ENCODE measurements around the gene CCDC78. TPM values are rescaled to one million over a fixed set of nuclear protein-coding genes. Genes with fewer than 3 reads are reported as not detected.
A peak's percentile ranks its signal among the peaks of the same experiment; 100 is the strongest.

Gene CCDC78
- polyA plus RNA-seq, 1 donor from 2014 or later = 0.74 TPM

DNA sequence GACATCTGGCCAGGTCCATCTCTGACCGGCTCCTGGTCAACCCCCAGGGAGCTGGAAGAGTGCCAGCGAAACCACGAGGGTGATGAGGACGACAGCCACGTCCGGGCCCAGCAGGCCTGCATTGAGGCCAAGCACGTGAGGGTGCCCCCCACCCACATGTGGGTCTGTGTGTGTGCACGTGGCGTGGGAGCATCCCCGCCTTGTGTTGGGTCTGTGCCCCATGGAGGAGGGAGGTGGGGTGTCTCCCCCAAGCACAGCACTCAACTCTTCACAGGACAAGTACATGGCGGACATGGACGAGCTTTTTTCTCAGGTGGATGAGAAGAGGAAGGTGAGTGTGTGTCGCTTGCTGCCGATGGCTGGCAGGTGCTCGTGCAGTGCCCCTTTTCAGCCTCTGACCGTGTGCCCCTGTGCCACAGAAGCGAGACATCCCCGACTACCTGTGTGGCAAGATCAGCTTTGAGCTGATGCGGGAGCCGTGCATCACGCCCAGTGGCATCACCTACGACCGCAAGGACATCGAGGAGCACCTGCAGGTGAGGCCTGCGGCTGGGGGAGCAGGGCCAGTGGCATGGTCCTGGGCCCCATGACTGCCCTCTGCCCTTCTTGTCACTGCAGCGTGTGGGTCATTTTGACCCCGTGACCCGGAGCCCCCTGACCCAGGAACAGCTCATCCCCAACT is 44.4 kb downstream of the CCDC78 start:
- Mint-ChIP-seq H3K27ac (peak overlapping the region in 2 of 3 donors; percentile 63 to 92), H3K4me1 (peaks cover 3 to 14% (median 10%) of the 10 kb centered on the region in 3 donors), H3K27me3 (peaks cover under 1% of the 10 kb centered on the region), H3K36me3 (no peaks in the 10 kb centered on the region), H3K9me3 (no peaks in the 10 kb centered on the region), H3K4me3 (peak overlapping the region; percentile 5 to 92 (median 84))

DNA sequence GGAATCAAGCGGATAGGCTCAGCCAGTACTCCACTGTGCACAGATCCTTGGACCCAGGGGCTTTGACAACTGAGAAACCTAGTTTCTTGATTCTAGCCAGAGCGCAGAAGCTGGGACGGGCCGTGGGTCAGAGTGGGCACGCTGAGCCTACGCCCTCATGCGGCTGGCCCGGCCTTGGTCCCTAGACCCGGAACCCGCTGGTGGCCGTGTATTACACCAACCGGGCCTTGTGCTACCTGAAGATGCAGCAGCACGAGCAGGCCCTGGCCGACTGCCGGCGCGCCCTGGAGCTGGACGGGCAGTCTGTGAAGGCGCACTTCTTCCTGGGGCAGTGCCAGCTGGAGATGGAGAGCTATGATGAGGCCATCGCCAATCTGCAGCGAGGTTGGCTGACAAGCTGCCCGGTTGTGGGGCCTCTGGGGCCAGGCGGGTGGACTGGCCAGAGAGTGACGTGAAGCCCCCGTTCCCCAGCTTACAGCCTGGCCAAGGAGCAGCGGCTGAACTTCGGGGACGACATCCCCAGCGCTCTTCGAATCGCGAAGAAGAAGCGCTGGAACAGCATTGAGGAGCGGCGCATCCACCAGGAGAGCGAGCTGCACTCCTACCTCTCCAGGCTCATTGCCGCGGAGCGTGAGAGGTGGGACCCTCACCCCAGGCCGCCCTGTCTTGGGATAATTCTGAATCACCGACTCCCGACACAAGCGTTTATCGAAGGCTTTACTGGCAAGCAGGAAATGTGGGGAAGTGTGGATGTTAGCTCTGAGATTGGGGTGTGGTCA is 45.1 kb downstream of the CCDC78 start:
- Mint-ChIP-seq H3K9me3 (no peaks in the 10 kb centered on the region), H3K36me3 (no peaks in the 10 kb centered on the region), H3K27ac (peak overlapping the region in 1 of 3 donors; percentile 92), H3K4me1 (peaks cover 3 to 17% (median 13%) of the 10 kb centered on the region in 3 donors), H3K4me3 (peak overlapping the region; percentile 39 to 92 (median 84)), H3K27me3 (peaks cover 2% of the 10 kb centered on the region)

DNA sequence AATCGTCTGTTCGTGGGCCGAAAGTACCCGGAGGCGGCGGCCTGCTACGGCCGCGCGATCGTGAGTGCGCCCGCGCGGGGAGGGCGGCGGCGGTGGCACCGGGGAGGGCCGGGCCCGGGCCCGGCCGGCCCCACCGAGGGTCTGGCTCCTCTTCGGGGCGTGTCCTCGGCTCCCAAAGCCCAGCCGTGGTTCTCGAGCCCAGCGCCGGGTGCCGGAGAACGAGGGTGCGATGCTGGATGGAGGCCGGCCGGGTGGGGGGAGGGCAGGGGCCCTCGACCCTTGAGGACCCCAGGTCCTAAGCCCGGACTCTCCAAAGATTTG is 45.7 kb downstream of the CCDC78 start:
- Mint-ChIP-seq H3K9me3 (no peaks in the 10 kb centered on the region), H3K27me3 (peaks cover 2% of the 10 kb centered on the region), H3K4me3 (peak overlapping the region; percentile 51 to 92 (median 84)), H3K4me1 (peaks cover 3 to 17% (median 13%) of the 10 kb centered on the region in 3 donors), H3K36me3 (no peaks in the 10 kb centered on the region), H3K27ac (peak overlapping the region in 2 of 3 donors; percentile 31 to 92)

DNA sequence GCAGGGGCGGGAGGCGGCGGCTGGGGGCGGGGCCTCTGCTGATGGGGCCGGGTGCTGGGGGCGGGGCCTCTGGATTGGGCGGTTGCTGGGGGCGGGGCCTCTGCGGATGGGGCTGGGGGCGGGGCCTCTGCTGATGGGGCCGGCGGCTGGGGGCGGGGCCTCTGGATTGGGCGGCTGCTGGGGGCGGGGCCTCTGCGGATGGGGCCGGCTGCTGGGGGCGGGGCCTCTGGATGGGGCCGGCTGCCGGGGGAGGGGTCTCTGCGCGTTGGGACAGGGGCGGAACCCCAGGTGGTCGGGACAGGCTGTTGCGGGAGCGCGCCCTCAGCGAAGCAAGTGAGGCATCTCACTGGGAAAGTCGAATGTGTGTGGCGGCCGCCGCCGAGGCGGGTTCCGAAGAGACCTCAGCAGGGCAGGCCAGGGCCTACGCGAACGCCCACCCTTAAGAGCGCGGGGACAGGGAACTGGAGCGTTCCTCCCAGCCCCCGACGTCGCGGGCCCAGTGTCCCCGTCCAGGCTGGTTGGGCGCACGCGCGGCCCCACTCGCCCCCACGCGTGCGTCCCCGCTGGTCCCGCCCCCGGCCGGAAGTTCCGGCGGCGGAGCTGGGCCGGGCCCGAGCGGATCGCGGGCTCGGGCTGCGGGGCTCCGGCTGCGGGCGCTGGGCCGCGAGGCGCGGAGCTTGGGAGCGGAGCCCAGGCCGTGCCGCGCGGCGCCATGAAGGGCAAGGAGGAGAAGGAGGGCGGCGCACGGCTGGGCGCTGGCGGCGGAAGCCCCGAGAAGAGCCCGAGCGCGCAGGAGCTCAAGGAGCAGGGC is 46.2 kb downstream of the CCDC78 start, which contains the start of gene STUB1:
Gene STUB1 (plus strand): TSS at position 597 of the 811 bp plus-strand sequence. CDS start 116 bp downstream, at position 713.
- peaks cover 5% of the 10 kb centered on the region for H3K27me3 Mint-ChIP-seq
- H3K9me3 Mint-ChIP-seq = no peaks in the 10 kb centered on the region
- peaks cover 3 to 17% (median 13%) of the 10 kb centered on the region in 3 donors for H3K4me1 Mint-ChIP-seq
- H3K27ac Mint-ChIP-seq = peak within 1 kb of the TSS; percentile 80 to 95 (median 91)
- peak within 1 kb of the TSS; percentile 81 to 93 (median 90) for H3K4me3 Mint-ChIP-seq
- H3K36me3 Mint-ChIP-seq = no peaks in the 10 kb centered on the region

DNA sequence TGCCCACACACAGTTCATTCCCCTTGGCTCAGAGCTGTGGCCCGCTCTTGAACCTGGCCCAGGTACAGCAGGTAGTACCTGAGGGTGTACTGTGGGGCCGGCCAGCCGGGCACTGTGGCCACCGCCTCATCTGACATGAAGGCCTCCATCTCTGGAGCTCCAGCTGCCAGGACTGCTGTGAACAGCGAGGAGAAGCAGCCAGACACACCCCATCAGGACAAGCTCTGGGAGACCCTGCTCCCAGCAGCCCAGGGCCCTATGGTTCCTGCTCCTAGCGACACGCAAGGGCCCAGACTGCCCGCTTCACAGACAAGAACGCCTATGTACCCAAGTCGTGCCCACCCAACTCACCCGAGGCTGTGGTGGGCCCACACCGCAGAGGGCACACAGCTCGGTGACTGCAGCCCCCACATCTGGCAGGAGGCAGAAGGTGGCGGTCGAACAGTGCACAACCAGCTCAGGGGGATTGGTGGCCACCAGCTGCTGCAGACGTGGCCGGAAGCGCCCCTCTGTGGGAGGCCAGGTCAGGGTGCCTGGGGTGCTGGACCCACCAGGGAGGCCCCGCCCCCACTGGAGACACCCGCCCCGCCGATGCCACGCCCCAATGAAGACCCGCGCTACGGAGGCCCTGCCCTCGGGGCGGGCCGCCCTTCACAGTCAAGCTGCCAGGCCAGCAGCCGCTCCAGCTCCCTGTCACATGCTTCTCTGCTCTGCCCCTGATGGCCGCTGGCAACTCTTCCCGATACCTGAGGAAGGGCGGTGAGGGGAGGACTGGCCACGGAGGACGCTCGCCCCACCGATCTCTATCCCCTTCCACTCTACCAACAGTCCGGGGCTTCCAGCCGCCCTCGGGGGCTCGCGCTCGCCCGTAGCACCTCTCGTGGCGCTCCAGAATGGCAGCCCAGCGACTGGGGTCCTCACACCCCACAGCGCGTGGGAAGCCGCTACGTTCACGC is 47.1 kb downstream of the CCDC78 start:
- Mint-ChIP-seq H3K4me1 (peaks cover 3 to 17% (median 13%) of the 10 kb centered on the region in 3 donors), H3K9me3 (no peaks in the 10 kb centered on the region), H3K36me3 (no peaks in the 10 kb centered on the region), H3K27ac (peak overlapping the region in 2 of 3 donors; percentile 80 to 95), H3K4me3 (peak overlapping the region; percentile 76 to 91 (median 88)), H3K27me3 (peaks cover 5% of the 10 kb centered on the region)

DNA sequence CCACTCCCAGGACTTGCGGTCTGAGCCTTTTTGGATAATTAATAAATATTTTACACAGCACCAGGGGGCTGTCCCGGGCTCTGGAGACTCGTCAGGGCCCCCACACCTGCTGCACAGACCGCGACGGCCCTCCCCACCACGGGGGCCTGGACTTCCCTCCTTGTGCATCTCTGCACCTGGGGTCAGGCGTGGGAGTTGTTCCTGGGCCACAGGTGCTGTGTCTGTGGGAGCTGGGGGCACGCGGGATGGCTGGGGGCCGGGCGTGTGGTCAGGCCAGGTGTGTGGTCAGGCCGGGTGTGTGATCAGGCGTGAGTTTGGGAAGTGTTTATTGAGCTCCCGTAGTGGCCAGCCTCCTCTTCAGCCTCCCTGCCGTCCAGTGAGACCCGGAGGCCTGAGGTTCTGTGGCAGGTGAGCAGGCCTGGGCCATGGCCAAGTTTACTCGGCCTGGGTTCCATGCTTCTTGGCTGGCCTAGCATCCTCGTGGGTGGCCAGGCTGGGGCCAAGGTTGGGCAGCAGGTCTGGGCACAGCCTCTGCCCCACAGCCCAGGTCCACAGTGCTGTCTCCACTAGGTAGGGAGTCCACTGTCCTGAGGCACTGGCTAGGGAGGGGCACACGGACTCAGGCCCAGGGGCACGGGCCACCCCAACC is 47.9 kb downstream of the CCDC78 start:
- Mint-ChIP-seq H3K9me3 (no peaks in the 10 kb centered on the region), H3K4me3 (peak overlapping the region in 2 of 4 donors; percentile 87 to 89), H3K27me3 (peaks cover 5% of the 10 kb centered on the region), H3K36me3 (no peaks in the 10 kb centered on the region), H3K27ac (peak overlapping the region in 1 of 3 donors; percentile 95), H3K4me1 (peaks cover 3 to 17% (median 13%) of the 10 kb centered on the region in 3 donors)

DNA sequence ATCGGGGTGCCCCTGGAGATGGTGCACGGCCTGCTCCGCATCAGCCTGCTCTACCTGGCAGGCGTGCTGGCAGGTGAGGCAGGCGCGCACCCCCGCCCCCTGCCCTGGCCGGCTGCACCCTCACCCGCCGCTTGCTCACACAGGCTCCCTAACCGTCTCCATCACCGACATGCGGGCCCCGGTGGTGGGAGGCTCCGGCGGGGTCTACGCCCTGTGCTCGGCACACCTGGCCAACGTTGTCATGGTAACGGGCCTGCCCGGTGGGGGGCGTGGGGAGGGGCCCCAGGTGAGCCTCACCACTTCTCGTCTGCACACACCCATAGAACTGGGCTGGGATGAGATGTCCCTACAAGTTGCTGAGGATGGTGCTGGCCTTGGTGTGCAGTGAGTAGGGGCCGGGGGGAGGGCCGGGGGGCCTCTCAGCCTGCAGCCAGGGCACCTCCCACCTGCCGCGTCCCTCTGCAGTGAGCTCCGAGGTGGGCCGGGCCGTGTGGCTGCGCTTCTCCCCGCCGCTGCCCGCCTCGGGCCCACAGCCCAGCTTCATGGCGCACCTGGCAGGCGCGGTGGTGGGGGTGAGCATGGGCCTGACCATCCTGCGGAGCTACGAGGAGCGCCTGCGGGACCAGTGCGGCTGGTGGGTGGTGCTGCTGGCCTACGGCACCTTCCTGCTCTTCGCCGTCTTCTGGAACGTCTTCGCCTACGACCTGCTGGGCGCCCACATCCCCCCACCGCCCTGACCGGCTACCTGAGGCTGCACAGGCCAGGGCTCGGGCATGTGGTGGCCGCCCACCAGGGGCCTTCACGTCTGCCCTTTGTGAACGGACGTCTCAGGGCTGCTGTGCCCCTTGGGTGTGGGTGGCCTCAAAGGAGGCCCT is 48.7 kb downstream of the CCDC78 start:
- H3K27ac Mint-ChIP-seq = peak overlapping the region in 2 of 3 donors; percentile 59 to 71
- H3K4me1 Mint-ChIP-seq = peaks cover 3 to 16% (median 13%) of the 10 kb centered on the region in 3 donors
- no peaks in the 10 kb centered on the region for H3K9me3 Mint-ChIP-seq
- H3K27me3 Mint-ChIP-seq = peaks cover 5% of the 10 kb centered on the region
- no peaks in the 10 kb centered on the region for H3K36me3 Mint-ChIP-seq
- peak overlapping the region; percentile 30 to 87 (median 77) for H3K4me3 Mint-ChIP-seq

DNA sequence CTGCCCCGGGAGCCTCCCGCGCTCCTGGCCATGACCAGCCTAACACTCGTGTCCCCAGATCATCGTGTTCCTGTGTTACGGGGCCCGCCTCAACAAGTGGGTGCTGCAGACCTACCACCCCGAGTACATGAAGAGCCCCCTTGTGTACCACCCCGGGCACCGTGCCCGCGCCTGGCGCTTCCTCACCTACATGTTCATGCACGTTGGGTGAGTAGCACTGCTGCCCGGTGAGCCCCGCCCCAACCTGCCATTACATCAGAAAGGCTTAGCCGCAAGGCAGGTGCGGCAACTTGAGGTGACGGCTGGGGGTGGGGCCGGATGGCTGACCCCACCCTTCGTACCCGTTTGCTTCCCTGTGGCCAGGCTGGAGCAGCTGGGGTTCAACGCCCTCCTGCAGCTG is 49.3 kb downstream of the CCDC78 start:
- peaks cover 5% of the 10 kb centered on the region for H3K27me3 Mint-ChIP-seq
- H3K4me1 Mint-ChIP-seq = peaks cover 3 to 13% (median 13%) of the 10 kb centered on the region in 3 donors
- peak overlapping the region in 2 of 3 donors; percentile 59 to 71 for H3K27ac Mint-ChIP-seq
- peak overlapping the region; percentile 30 to 78 (median 71) for H3K4me3 Mint-ChIP-seq
- H3K36me3 Mint-ChIP-seq = no peaks in the 10 kb centered on the region
- no peaks in the 10 kb centered on the region for H3K9me3 Mint-ChIP-seq

DNA sequence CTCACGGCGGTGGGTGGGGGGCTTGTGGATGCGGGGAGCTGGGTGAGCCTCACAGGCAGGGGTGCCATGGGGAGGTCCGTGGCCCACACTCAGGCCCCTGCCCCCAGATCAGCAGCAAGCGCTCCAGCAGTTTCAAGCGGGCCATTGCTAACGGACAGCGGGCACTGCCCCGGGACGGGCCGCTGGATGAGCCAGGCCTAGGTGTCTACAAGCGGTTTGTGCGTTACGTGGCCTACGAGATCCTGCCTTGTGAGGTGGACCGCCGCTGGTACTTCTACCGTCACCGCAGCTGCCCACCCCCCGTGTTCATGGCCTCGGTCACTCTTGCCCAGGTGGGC is 49.7 kb downstream of the CCDC78 start:
- Mint-ChIP-seq H3K36me3 (no peaks in the 10 kb centered on the region), H3K27ac (peak overlapping the region in 2 of 3 donors; percentile 59 to 71), H3K4me3 (peak overlapping the region in 3 of 4 donors; percentile 30 to 76 (median 66)), H3K4me1 (peaks cover 3 to 13% (median 10%) of the 10 kb centered on the region in 3 donors), H3K9me3 (no peaks in the 10 kb centered on the region), H3K27me3 (peaks cover 5% of the 10 kb centered on the region)

DNA sequence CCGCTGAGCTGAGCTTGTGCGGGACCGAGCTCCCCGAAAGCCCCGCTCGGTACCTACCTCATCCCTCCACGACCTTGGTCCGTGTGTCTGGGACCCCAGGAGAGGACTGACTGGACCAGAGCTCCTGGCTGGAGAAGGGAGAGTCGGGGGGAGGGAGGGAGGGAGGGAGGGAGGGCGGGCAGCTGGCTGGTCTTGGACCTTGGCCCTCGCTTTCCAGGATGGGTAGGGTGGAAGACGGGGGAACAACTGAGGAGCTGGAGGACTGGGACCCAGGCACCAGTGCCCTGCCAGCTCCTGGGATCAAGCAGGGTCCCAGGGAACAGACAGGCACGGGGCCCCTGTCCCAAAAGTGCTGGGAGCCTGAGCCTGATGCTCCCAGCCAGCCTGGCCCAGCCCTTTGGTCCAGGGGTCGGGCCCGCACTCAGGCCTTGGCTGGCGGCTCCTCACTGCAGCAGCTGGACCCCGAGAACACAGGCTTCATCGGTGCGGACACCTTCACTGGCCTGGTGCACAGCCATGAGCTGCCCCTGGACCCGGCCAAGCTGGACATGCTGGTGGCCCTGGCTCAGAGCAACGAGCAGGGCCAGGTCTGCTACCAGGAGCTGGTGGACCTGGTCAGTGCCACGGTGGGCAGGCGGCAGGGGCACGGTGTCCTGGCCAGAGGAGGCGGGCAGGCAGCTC is 50.2 kb downstream of the CCDC78 start:
- no peaks in the 10 kb centered on the region for H3K9me3 Mint-ChIP-seq
- H3K27ac Mint-ChIP-seq = no peak overlapping the region
- H3K36me3 Mint-ChIP-seq = no peaks in the 10 kb centered on the region
- H3K27me3 Mint-ChIP-seq = peaks cover 5% of the 10 kb centered on the region
- H3K4me1 Mint-ChIP-seq = peaks cover 2 to 12% (median 8%) of the 10 kb centered on the region in 3 donors
- no peak overlapping the region for H3K4me3 Mint-ChIP-seq

DNA sequence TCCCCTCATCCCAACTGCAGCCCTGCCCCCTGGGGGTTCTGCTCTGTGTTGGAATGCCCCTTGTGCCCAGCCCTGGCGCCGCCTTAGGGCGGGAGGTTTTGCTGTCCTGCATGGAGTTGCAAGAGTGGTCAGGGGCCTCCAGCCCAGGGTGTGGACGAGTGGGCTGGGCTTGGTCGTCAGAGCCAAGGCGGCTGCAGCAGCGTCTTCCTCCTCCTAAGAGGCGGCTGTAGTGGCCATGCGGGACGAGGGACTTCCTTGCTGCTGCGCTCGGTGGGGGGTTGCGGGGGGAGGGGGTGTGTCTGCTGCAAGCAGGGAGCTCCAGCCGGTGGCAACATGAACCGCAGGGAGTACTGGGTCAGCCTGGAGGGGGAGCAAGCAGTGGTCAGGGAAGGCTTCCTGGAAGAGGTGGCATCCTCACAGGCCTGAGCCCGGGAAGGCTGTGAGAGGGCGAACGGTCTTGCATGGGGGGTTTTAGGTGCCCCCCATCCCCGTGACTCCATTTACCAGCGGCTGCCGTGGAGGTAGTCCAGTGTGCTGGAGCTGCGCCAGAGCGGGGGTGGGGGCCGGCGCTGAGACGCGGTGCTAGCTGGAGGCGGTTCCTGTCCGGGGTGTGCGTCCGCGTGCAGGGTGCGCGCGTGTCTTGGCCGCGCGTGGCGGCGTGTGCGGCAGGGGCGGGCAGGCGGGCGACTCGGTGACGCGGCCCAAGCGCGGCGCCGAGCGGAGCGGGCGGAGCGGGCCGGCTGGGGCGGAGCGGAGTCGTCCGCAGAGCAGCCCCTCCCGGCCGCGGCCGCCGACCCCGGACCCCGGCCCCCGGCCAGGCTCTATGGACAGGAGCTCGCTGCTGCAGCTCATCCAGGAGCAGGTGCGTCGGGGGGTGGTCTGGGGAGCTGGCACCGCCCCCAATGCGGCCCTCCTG is 51.0 kb downstream of the CCDC78 start, which contains the start of gene RHBDL1:
Gene RHBDL1 (plus strand): TSS at position 704 of the 916 bp plus-strand sequence. CDS start 120 bp downstream, at position 824.
- H3K36me3 Mint-ChIP-seq = no peaks in the 10 kb centered on the region
- H3K9me3 Mint-ChIP-seq = no peaks in the 10 kb centered on the region
- peak within 1 kb of the TSS in 3 of 4 donors; percentile 35 to 76 (median 72) for H3K4me3 Mint-ChIP-seq
- peaks cover 0 to 10% (median 8%) of the 10 kb centered on the region in 3 donors for H3K4me1 Mint-ChIP-seq
- peak within 1 kb of the TSS in 1 of 3 donors; percentile 42 for H3K27ac Mint-ChIP-seq
- H3K27me3 Mint-ChIP-seq = peaks cover 5% of the 10 kb centered on the region

Measured in IgD-negative memory B cell (primary cell).